Neuronal stem cell (in vitro differentiated cells): ENCODE results near the gene DIO2.

Source experiments
- DNase-seq: peaks from one replicate; pipeline ENCODE4 v3.0.0-alpha.2; 2013; ENCODE audit warnings: low spot score
- H2AFZ ChIP-seq: one replicate; pipeline ENCODE4 v1.6.1; 2013; ENCODE audit warnings: mild to moderate bottlenecking, low read length, inconsistent platforms
- H2AK5ac ChIP-seq: 2 replicates; pipeline ENCODE4 v1.6.1; 2013; ENCODE audit warnings: low read depth, mild to moderate bottlenecking, inconsistent platforms, low read length, moderate library complexity, mixed read lengths
- H2BK120ac ChIP-seq: 2 replicates; pipeline ENCODE4 v1.6.1; 2013; ENCODE audit warnings: low read depth, mild to moderate bottlenecking, inconsistent platforms, low read length, moderate library complexity, mixed read lengths
- H2BK12ac ChIP-seq: one replicate; pipeline ENCODE4 v1.6.1; 2013; ENCODE audit warnings: low read length, inconsistent platforms
- H2BK15ac ChIP-seq: 2 replicates; pipeline ENCODE4 v1.6.1; 2013; ENCODE audit warnings: mild to moderate bottlenecking, low read length, inconsistent platforms, mixed read lengths
- H2BK5ac ChIP-seq: one replicate; pipeline ENCODE4 v1.6.1; 2013; ENCODE audit warnings: inconsistent platforms, mild to moderate bottlenecking, low read length, moderate library complexity
- H3K14ac ChIP-seq: one replicate; pipeline ENCODE4 v1.6.1; 2013; ENCODE audit warnings: low read length, inconsistent platforms
- H3K18ac ChIP-seq: 2 replicates; pipeline ENCODE4 v1.6.1; 2013; ENCODE audit warnings: low read length, inconsistent platforms
- H3K23ac ChIP-seq: 2 replicates; pipeline ENCODE4 v1.6.1; 2013; ENCODE audit warnings: low read depth, mild to moderate bottlenecking, mixed read lengths, low read length, inconsistent platforms; ENCODE audit not compliant: poor library complexity
- H3K27ac ChIP-seq: replicated peaks from 3 replicates; pipeline ENCODE4 v1.5.1; 2013; ENCODE audit warnings: low read length, inconsistent platforms
- H3K27me3 ChIP-seq, 3 experiments: 2 replicates each; pipeline ENCODE4 v1.6.1; 2013; ENCODE audit warnings: low read length in 3 of 3, mild to moderate bottlenecking in 2 of 3, inconsistent platforms in 1 of 3, low read depth in 1 of 3, mixed read lengths in 1 of 3, moderate library complexity in 1 of 3; ENCODE audit not compliant: control insufficient read depth in 3 of 3, insufficient read depth in 3 of 3
- H3K36me3 ChIP-seq, 2 donors: replicated peaks in 1 of 2; 2 replicates each; pipeline ENCODE4 v1.6.1; 2013; ENCODE audit warnings: low read length in 2 of 2; ENCODE audit not compliant: control insufficient read depth in 2 of 2, insufficient read depth in 2 of 2
- H3K4ac ChIP-seq: 2 replicates; pipeline ENCODE4 v1.6.1; 2013; ENCODE audit warnings: inconsistent platforms, mild to moderate bottlenecking, low read length, moderate library complexity
- H3K4me1 ChIP-seq, 2 donors: 1 replicate in 1 of 2; 2 replicates in 1 of 2; pipeline ENCODE4 v1.6.1; 2013; ENCODE audit warnings: low read length in 2 of 2, low read depth in 1 of 2; ENCODE audit not compliant: control insufficient read depth in 2 of 2, insufficient read depth in 1 of 2
- H3K4me2 ChIP-seq: one replicate; pipeline ENCODE4 v1.6.1; 2013; ENCODE audit warnings: mild to moderate bottlenecking, low read length, inconsistent platforms; ENCODE audit not compliant: insufficient read depth, poor library complexity, severe bottlenecking
- H3K4me3 ChIP-seq, 2 donors: 2 replicates each; pipeline ENCODE4 v1.5.1; 2013; ENCODE audit warnings: low read length in 2 of 2, mild to moderate bottlenecking in 2 of 2, inconsistent platforms in 1 of 2, moderate library complexity in 1 of 2
- H3K79me1 ChIP-seq: one replicate; pipeline ENCODE4 v1.6.1; 2013; ENCODE audit warnings: low read depth, mild to moderate bottlenecking, inconsistent platforms, low read length, moderate library complexity
- H3K9ac ChIP-seq: one replicate; pipeline ENCODE4 v1.6.1; 2013; ENCODE audit warnings: mild to moderate bottlenecking, low read depth, low read length, inconsistent platforms; ENCODE audit not compliant: poor library complexity
- H3K9me3 ChIP-seq, 2 donors: replicated peaks in 1 of 2; 2 replicates each; pipeline versions ENCODE3 to v1.6.1; 2013; ENCODE audit warnings: low read length in 2 of 2, mild to moderate bottlenecking in 2 of 2, inconsistent platforms in 1 of 2, low read depth in 1 of 2, mixed read lengths in 1 of 2, moderate library complexity in 1 of 2; ENCODE audit not compliant: control insufficient read depth in 2 of 2, insufficient read depth in 1 of 2
- H4K8ac ChIP-seq: one replicate; pipeline ENCODE4 v1.6.1; 2013; ENCODE audit warnings: low read depth, mild to moderate bottlenecking, inconsistent platforms, low read length, moderate library complexity
- H4K91ac ChIP-seq: one replicate; pipeline ENCODE4 v1.6.1; 2013; ENCODE audit warnings: low read length, low read depth, mild to moderate bottlenecking, inconsistent platforms; ENCODE audit not compliant: poor library complexity
- WGBS, 2 donors: extraction: QIAGEN DNeasy Blood & Tissue Kit; methylation state at CpG; one replicate each; pipeline ENCODE4 v1.1.7; 2013; ENCODE audit warnings: missing lambda C conversion rate in 2 of 2, mixed read lengths in 1 of 2; ENCODE audit not compliant: insufficient read length in 2 of 2, insufficient replicate concordance in 1 of 2; ENCODE audit errors: extremely low coverage in 2 of 2; 5-methylcytosine and 5-hydroxymethylcytosine counted together

Gene DIO2

GRCh38 chr14:80208461-80208860 is 2.8 kb downstream of the DIO2 start:
- Histone ChIP-seq H3K14ac (no peak overlapping the region), H3K27me3 (no peaks in the 10 kb centered on the region), H3K18ac (no peak overlapping the region), H4K8ac (no peak overlapping the region), H2AFZ (no peak overlapping the region), H3K23ac (no peak overlapping the region), H2BK12ac (no peak overlapping the region), H2AK5ac (no peak overlapping the region), H3K4me1 (peaks cover 0 to 9% of the 10 kb centered on the region in 2 donors), H3K27ac (no peak overlapping the region), H3K4ac (no peak overlapping the region), H3K4me2 (no peak overlapping the region), H3K36me3 (peaks cover 0 to 2% of the 10 kb centered on the region in 2 donors), H3K79me1 (no peaks in the 10 kb centered on the region), H3K9ac (no peak overlapping the region), H2BK120ac (no peak overlapping the region), H3K9me3 (no peaks in the 10 kb centered on the region), H3K4me3 (no peak overlapping the region), H2BK5ac (no peak overlapping the region), H4K91ac (no peak overlapping the region), H2BK15ac (no peak overlapping the region)
- no peak for DNase-seq
- WGBS, 2 donors, result no CpG with 5 or more reads among the region's 1 CpG

GRCh38 chr14:80206351-80207080 is 4.8 kb downstream of the DIO2 start:
- Histone ChIP-seq H3K9ac (no peak overlapping the region), H4K91ac (no peak overlapping the region), H2BK12ac (no peak overlapping the region), H3K4me1 (peaks cover 0 to 9% of the 10 kb centered on the region in 2 donors), H3K18ac (no peak overlapping the region), H2AK5ac (no peak overlapping the region), H2AFZ (no peak overlapping the region), H2BK120ac (no peak overlapping the region), H3K36me3 (peaks cover 0 to 2% of the 10 kb centered on the region in 2 donors), H3K4me3 (no peak overlapping the region), H3K14ac (no peak overlapping the region), H4K8ac (no peak overlapping the region), H3K4me2 (no peak overlapping the region), H2BK5ac (no peak overlapping the region), H3K9me3 (no peaks in the 10 kb centered on the region), H3K79me1 (no peaks in the 10 kb centered on the region), H3K4ac (no peak overlapping the region), H2BK15ac (no peak overlapping the region), H3K23ac (no peak overlapping the region), H3K27me3 (no peaks in the 10 kb centered on the region), H3K27ac (peak overlapping the region; percentile 6)
- DNase-seq, result no peak
- WGBS, 2 donors, result no CpG with 5 or more reads among the region's 8 CpGs

- Histone ChIP-seq H3K23ac (peak overlapping the region; percentile 14), H2AFZ (no peak overlapping the region), H3K4me2 (no peak overlapping the region), H3K18ac (peak overlapping the region; percentile 41), H2BK120ac (no peak overlapping the region), H2BK5ac (no peak overlapping the region), H3K4me1 (peaks cover 0 to 6% of the 10 kb centered on the region in 2 donors), H3K36me3 (no peaks in the 10 kb centered on the region), H3K27ac (no peak overlapping the region), H2BK15ac (no peak overlapping the region), H3K9me3 (no peaks in the 10 kb centered on the region), H3K4ac (no peak overlapping the region), H3K9ac (peak overlapping the region; percentile 3), H4K91ac (peak overlapping the region; percentile 17), H3K14ac (no peak overlapping the region), H3K27me3 (no peaks in the 10 kb centered on the region), H2AK5ac (peak overlapping the region; percentile 86), H2BK12ac (no peak overlapping the region), H3K4me3 (no peak overlapping the region), H4K8ac (peak overlapping the region; percentile 23), H3K79me1 (no peaks in the 10 kb centered on the region)
- no CpG with 5 or more reads among the region's 9 CpGs for WGBS, 2 donors
- DNase-seq, result no peak
Measured at GRCh38 chr14:80202888-80203562, 8.3 kb downstream of the DIO2 start.

GRCh38 chr14:80200093-80200492 is 11.2 kb downstream of the DIO2 start:
- Histone ChIP-seq H4K91ac (no peak overlapping the region), H3K9me3 (no peaks in the 10 kb centered on the region), H3K4me3 (no peak overlapping the region), H2BK120ac (no peak overlapping the region), H3K4me1 (no peaks in the 10 kb centered on the region), H2BK5ac (no peak overlapping the region), H3K23ac (no peak overlapping the region), H3K27me3 (no peaks in the 10 kb centered on the region), H3K18ac (no peak overlapping the region), H2BK12ac (no peak overlapping the region), H4K8ac (no peak overlapping the region), H2AK5ac (no peak overlapping the region), H3K4me2 (no peak overlapping the region), H2BK15ac (no peak overlapping the region), H2AFZ (no peak overlapping the region), H3K79me1 (no peaks in the 10 kb centered on the region), H3K4ac (no peak overlapping the region), H3K36me3 (no peaks in the 10 kb centered on the region), H3K27ac (no peak overlapping the region), H3K14ac (no peak overlapping the region), H3K9ac (no peak overlapping the region)
- WGBS, 2 donors, result no CpG with 5 or more reads among the region's 4 CpGs
- DNase-seq, result no peak
